Panc1 (cell line): ENCODE results near the gene ALLC. TPM values are rescaled to one million over a fixed set of nuclear protein-coding genes. Genes with fewer than 3 reads are reported as not detected.
"Not testable (repeated sequence)": the region's sequence is repeated elsewhere in the genome, so short reads cannot be mapped to it uniquely, and the experiment has no call there.

Experiments used
- ATAC-seq: fragments of 200-7000 bp; cut with Tn5 transposase; 2 replicates; pipeline ENCODE4 v1.9.1; 2020; ENCODE audit warnings: mild to moderate bottlenecking, moderate library complexity
- BruUV-seq: library from RNA; stranded (reverse); fragments of 400-500 nt; replicated peaks from 2 replicates; lab custom pipeline; 2021; lab: Mats Ljungman, UMichigan
- CTCF ChIA-PET: fragments of 300-600 bp; sonication (Branson Sonifier 250); formaldehyde crosslinking; loops from one replicate; lab custom pipeline; 2022; ENCODE audit warnings: antibody characterized with exemption; lab: Charles Lee
- POLR2A ChIA-PET: fragments of 300-600 bp; sonication (Branson Sonifier 250); formaldehyde crosslinking; loops from one replicate; lab custom pipeline; 2022; ENCODE audit warnings: antibody characterized with exemption; lab: Charles Lee
- DNase-seq: peaks from one replicate; pipeline ENCODE4 v3.0.0-alpha.2; 2010; ENCODE audit warnings: low read depth, low spot score
- H3K27ac ChIP-seq: 2 replicates; pipeline ENCODE4 v1.5.1; 2011; ENCODE audit warnings: mild to moderate bottlenecking, low read length, inconsistent platforms
- H3K27me3 ChIP-seq: fragments of 200-500 bp; sonication (Bioruptor generic); 2 replicates; pipeline ENCODE4 v1.6.0; 2014; ENCODE audit warnings: low read length, inconsistent platforms; ENCODE audit not compliant: control insufficient read depth, insufficient read depth
- H3K36me3 ChIP-seq: fragments of 200-500 bp; sonication (Bioruptor generic); 2 replicates; pipeline ENCODE4 v1.5.1; 2014; ENCODE audit warnings: inconsistent platforms, mild to moderate bottlenecking, low read length, moderate library complexity; ENCODE audit not compliant: control insufficient read depth, insufficient read depth
- H3K4me1 ChIP-seq: 2 replicates; pipeline ENCODE4 v1.5.1; 2011; ENCODE audit warnings: inconsistent platforms, mild to moderate bottlenecking, low read length, moderate library complexity; ENCODE audit not compliant: control insufficient read depth, insufficient read depth
- H3K4me3 ChIP-seq, 2 experiments: 2 replicates each; pipeline ENCODE4 v1.5.1; 2011 to 2012; ENCODE audit warnings: low read depth in 2 of 2, low read length in 2 of 2, mild to moderate bottlenecking in 2 of 2, inconsistent platforms in 1 of 2, moderate library complexity in 1 of 2
- H3K9me3 ChIP-seq: fragments of 200-500 bp; sonication (Bioruptor generic); 2 replicates; pipeline ENCODE4 v1.5.1; 2014; ENCODE audit warnings: low read depth, mild to moderate bottlenecking, inconsistent platforms, low read length, moderate library complexity; ENCODE audit not compliant: control insufficient read depth, insufficient read depth
- POLR2AphosphoS5 ChIP-seq: IDR thresholded peaks from 2 replicates; pipeline ENCODE4 v1.6.1; 2012; ENCODE audit warnings: mild to moderate bottlenecking, low read depth, low read length, moderate library complexity
- SIN3A ChIP-seq: IDR thresholded peaks from 2 replicates; pipeline ENCODE4 v1.6.1; 2012; ENCODE audit warnings: low read depth, mild to moderate bottlenecking, low read length, moderate library complexity, borderline replicate concordance; ENCODE audit not compliant: insufficient read depth
- TCF7L2 ChIP-seq: IDR thresholded peaks from 2 replicates; pipeline ENCODE4 v1.6.1; 2011; ENCODE audit warnings: mild to moderate bottlenecking, low read depth, low read length, inconsistent platforms
- in situ Hi-C: cut with HindIII; loops from 2 replicates; pipeline ENCODE4 v1.10.0; 2016; ENCODE audit warnings: low sequenced_read_pairs, low pct_unique_long_range_greater_than_20kb
- intact Hi-C: fragments of 100-400 bp; cut with micrococcal nuclease; formaldehyde crosslinking; loops from one replicate; pipeline ENCODE4 v1.10.0; 2022; ENCODE audit not compliant: unreplicated experiment
- total RNA-seq: library from RNA; stranded (reverse); gene quantifications from one replicate; pipeline ENCODE4 v1.2.1, GENCODE V29; 2021; ENCODE audit not compliant: unreplicated experiment
- TF ChIP-seq, protein P1 (sequence below), 2 experiments: IDR thresholded peaks; 2 replicates each; pipeline ENCODE4 v1.6.1; 2011 to 2012; ENCODE audit warnings: low read depth in 2 of 2, control low read depth in 1 of 2, low read length in 1 of 2, mild to moderate bottlenecking in 1 of 2, moderate library complexity in 1 of 2; ENCODE audit not compliant: insufficient read depth in 1 of 2
- TF ChIP-seq, protein P2 (sequence below): fragments of 450-650 bp; IDR thresholded peaks from 2 replicates; pipeline ENCODE4 v1.5.1; 2017; ENCODE audit warnings: mild to moderate bottlenecking

ALLC gene
- total RNA-seq, 1 experiment from 2014 or later: not detected

DNA sequence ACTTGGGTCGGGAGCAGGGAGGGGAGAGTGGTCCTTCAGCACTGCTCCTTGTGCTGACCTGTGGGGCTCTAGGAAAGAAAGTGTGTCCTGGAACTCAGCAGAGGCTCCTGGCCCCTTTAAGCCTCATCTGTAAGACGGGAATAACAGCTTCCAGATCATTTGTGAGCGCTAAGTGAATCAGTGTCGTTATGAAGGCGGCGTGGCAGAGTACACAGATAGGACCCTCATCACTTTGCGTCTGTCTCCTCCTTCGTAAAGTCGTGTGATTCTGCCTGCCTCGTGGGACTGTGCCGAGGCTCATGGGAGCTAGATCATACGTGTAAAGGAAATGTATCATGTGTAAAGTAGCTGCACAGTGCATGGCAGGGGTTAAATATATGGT lies 44.5 kb upstream of the ALLC start:
- ATAC-seq (no peak), DNase-seq (no peak)
- BruUV-seq: no TSS peak
- POLR2A ChIA-PET: no interaction called here
- TF ChIP-seq POLR2AphosphoS5 (no peak), TCF7L2 (no peak), SIN3A (no peak)
- TF ChIP-seq, protein P1, sequence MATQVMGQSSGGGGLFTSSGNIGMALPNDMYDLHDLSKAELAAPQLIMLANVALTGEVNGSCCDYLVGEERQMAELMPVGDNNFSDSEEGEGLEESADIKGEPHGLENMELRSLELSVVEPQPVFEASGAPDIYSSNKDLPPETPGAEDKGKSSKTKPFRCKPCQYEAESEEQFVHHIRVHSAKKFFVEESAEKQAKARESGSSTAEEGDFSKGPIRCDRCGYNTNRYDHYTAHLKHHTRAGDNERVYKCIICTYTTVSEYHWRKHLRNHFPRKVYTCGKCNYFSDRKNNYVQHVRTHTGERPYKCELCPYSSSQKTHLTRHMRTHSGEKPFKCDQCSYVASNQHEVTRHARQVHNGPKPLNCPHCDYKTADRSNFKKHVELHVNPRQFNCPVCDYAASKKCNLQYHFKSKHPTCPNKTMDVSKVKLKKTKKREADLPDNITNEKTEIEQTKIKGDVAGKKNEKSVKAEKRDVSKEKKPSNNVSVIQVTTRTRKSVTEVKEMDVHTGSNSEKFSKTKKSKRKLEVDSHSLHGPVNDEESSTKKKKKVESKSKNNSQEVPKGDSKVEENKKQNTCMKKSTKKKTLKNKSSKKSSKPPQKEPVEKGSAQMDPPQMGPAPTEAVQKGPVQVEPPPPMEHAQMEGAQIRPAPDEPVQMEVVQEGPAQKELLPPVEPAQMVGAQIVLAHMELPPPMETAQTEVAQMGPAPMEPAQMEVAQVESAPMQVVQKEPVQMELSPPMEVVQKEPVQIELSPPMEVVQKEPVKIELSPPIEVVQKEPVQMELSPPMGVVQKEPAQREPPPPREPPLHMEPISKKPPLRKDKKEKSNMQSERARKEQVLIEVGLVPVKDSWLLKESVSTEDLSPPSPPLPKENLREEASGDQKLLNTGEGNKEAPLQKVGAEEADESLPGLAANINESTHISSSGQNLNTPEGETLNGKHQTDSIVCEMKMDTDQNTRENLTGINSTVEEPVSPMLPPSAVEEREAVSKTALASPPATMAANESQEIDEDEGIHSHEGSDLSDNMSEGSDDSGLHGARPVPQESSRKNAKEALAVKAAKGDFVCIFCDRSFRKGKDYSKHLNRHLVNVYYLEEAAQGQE (IDR thresholded peaks at IDR 0.05; ENCODE audit: insufficient read depth in 1 of 2, low read depth in 2 of 2, low read length in 1 of 2): no peak
- TF ChIP-seq, protein P2, sequence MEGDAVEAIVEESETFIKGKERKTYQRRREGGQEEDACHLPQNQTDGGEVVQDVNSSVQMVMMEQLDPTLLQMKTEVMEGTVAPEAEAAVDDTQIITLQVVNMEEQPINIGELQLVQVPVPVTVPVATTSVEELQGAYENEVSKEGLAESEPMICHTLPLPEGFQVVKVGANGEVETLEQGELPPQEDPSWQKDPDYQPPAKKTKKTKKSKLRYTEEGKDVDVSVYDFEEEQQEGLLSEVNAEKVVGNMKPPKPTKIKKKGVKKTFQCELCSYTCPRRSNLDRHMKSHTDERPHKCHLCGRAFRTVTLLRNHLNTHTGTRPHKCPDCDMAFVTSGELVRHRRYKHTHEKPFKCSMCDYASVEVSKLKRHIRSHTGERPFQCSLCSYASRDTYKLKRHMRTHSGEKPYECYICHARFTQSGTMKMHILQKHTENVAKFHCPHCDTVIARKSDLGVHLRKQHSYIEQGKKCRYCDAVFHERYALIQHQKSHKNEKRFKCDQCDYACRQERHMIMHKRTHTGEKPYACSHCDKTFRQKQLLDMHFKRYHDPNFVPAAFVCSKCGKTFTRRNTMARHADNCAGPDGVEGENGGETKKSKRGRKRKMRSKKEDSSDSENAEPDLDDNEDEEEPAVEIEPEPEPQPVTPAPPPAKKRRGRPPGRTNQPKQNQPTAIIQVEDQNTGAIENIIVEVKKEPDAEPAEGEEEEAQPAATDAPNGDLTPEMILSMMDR: no peak
- H3K27me3 ChIP-seq: no peaks in the 10 kb centered on the region
- in situ Hi-C loops: no loop called here
- CTCF ChIA-PET: interaction anchor here (0.7 kb wide), 1 partner anchor 890 kb away, joined by 7 read pairs; no protein-coding TSS in a partner anchor
- intact Hi-C loops: no loop called here
- H3K4me3 ChIP-seq: no peak overlapping the region
- H3K36me3 ChIP-seq: no peaks in the 10 kb centered on the region
- no peaks in the 10 kb centered on the region; the same call in 1 of the 2 replicates for H3K9me3 ChIP-seq
- no peak overlapping the region for H3K27ac ChIP-seq
- no peaks in the 10 kb centered on the region for H3K4me1 ChIP-seq

DNA sequence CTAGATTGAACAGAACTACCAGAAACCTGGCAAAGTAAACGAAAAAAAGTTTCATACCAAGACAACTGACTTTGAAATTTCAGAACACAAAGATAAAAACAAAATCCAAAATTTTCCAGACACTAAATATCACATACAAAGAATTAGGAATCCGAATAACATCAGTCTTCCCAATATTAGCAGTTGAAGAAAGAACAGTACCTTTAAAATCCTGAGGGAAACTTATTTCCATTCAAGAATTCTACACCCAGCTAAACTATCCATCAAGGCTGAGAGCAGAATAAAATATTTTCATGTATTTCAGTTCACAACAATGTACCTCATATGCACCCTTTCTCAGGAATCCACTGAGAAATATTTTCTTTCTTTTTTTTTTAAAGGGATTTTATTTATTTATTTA lies 43.3 kb upstream of the ALLC start:
- in situ Hi-C loops, CTCF ChIA-PET: not testable (repeated sequence)

DNA sequence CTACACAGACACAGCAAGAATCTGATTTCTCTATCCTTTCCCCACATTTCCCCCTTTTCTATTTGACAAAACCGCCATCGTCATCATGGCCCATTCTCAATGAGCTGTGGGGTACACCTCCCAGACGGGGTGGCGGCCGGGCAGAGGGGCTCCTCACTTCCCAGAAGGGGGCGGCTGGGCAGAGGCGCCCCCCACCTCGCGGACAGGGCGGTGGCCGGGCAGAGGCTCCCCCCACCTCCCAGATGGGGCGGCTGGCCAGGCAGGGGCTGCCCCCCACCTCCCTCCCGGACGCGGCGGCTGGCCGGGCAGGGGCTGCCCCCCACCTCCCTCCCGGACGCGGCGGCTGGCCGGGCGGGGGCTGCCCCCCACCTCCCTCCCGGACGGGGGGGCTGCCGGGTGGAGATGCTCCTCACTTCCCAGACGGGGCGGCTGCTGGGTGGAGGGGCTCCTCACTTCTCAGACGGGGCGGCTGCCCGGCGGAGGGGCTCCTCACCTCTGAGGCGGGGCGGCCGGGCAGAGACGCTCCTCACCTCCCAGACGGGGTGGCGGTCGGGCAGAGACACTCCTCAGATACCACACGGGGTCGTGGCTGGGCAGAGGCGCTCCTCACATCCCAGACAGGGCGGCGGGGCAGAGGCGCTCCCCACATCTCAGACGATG lies 42.3 kb upstream of the ALLC start:
- H3K4me1 ChIP-seq, H3K4me3 ChIP-seq, intact Hi-C loops, H3K36me3 ChIP-seq, CTCF ChIA-PET, H3K27me3 ChIP-seq, POLR2A ChIA-PET, H3K9me3 ChIP-seq, BruUV-seq, ATAC-seq, in situ Hi-C loops, DNase-seq, H3K27ac ChIP-seq: not testable (repeated sequence)

More for the DNA sequence above, 43.3 kb upstream of the ALLC start:
- H3K9me3 ChIP-seq, H3K36me3 ChIP-seq, ATAC-seq, DNase-seq, intact Hi-C loops, H3K4me3 ChIP-seq, H3K4me1 ChIP-seq, H3K27ac ChIP-seq, H3K27me3 ChIP-seq, POLR2A ChIA-PET, BruUV-seq: not testable (repeated sequence)

DNA sequence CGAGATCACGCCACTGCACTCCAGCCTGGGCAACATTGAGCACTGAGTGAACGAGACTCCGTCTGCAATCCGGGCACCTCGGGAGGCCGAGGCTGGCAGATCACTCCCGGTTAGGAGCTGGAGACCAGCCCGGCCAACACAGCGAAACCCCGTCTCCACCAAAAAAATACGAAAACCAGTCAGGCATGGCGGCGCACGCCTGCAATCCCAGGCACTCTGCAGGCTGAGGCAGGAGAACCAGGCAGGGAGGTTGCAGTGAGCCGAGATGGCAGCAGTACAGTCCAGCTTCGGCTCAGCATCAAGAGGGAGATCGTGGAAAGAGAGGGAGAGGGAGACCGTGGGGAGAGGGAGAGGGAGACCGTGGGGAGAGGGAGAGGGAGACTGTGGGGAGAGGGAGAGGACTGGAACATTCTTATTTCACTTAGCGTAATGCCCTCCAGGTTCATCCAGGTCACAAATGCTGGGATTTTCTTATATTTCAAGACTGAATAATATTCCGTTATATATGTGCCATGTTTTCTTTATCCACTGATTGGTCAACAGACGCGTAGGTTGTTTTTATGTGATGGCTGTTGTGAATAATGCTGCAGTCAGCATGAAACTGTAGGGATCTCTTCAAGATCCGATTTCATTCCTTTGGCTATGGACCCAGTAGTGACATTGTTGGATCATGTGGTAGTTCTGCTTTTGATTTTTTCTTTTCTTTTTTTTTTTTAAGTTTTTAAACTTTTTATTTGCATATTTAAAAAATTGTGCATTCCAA lies 41.4 kb upstream of the ALLC start:
- BruUV-seq, CTCF ChIA-PET, ATAC-seq, DNase-seq, H3K27me3 ChIP-seq, H3K36me3 ChIP-seq, in situ Hi-C loops, intact Hi-C loops, H3K4me1 ChIP-seq, H3K9me3 ChIP-seq, H3K27ac ChIP-seq, POLR2A ChIA-PET, H3K4me3 ChIP-seq: not testable (repeated sequence)
